H1 (cell line): Measurements from ENCODE around the gene TNFAIP8L3.

Source experiments
- KDM1A ChIP-seq: fragments of 200-600, 300-600 bp; sonication (generic); IDR thresholded peaks from 2 replicates; pipeline ENCODE4 v1.7.1; 2016; ENCODE audit warnings: mild to moderate bottlenecking, low read length, borderline replicate concordance
- PHF8 ChIP-seq: fragments of 200-600 bp; sonication (generic); conservative IDR thresholded peaks from 2 replicates; pipeline ENCODE4 v1.7.1; 2012; ENCODE audit warnings: low read depth, mild to moderate bottlenecking, inconsistent platforms, low read length, moderate library complexity

DNA sequence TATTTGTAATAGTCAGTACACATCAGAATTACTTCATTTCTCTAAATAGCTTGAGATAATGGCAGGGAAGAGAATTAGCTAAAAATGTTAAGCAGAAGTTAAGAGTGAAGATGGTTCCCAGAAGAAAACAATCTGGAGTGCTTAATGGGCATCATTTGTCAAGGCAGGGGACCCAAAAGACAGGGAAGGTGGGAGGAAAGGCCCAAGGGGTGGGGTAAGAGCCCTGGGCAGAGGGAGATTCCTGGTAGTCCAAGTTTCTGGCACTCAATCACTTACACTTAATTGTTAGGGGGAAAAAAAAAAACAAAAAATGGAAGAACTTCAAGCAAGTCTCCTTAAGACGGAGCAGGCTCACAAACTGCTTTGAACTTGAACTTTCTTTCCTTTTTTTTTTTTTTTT lies 28.9 kb downstream of the TNFAIP8L3 start:
- no peak for TF ChIP-seq KDM1A
- no peak for TF ChIP-seq PHF8
